Measurements from ENCODE around the gene HES1.

DNA sequence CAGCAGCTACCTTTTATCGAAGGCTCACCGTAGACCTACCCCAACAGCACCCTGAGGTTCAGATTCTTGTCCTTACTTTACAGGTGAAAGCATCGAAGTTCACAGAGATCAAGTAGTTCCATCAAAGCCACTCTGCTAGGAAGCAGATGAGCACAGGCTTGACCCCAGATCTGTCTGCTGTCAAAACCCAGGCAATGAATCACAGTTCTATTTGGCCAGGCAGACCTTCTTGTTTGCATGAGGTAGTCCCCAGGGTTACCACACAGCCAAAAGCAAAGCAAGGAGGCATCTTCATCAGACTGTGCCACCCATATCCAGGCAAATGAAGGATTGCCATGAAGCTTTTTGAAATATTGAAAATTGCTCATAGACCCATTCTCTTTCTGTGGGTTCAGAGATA is 33.0 kb downstream of the HES1 start:
- TF ChIP-seq GABPA (IDR thresholded peaks at IDR 0.05; ENCODE audit: low read depth) (no peak), CTCF (IDR thresholded peaks at IDR 0.05; ENCODE audit: insufficient read depth, low read length) (no peak)
